GM12878 (cell line): ENCODE results near the gene STEAP3. TPM values are rescaled to one million over a fixed set of nuclear protein-coding genes. Genes with fewer than 3 reads are reported as not detected.

ENCODE experiments used
- ATAC-seq: fragments of 200-7000 bp; cut with Tn5 transposase; 3 replicates; pipeline ENCODE4 v1.9.1; 2020; ENCODE audit warnings: mild to moderate bottlenecking, moderate library complexity
- BruUV-seq: library from RNA; stranded (reverse); fragments of 400-500 nt; replicated peaks from 2 replicates; lab custom pipeline; 2021; lab: Mats Ljungman, UMichigan
- CTCF ChIA-PET: fragments of 300-600 bp; sonication (Branson Sonifier 250); formaldehyde crosslinking; extraction: SDS; loops from one replicate; lab custom pipeline; 2021; ENCODE audit warnings: inconsistent platforms; lab: Yijun Ruan, JAX
- POLR2A ChIA-PET: fragments of 350-600 bp; formaldehyde crosslinking; extraction: SDS; loops from one replicate; lab custom pipeline; 2021; ENCODE audit warnings: inconsistent platforms; lab: Charles Lee
- RAD21 ChIA-PET: fragments of 300-600 bp; sonication (Branson Sonifier 250); formaldehyde crosslinking; loops from one replicate; lab custom pipeline; 2023; ENCODE audit warnings: antibody characterized with exemption; ENCODE audit not compliant: unreplicated experiment; lab: Charles Lee
- SMC1A ChIA-PET: fragments of 300-600 bp; sonication (Branson Sonifier 250); formaldehyde crosslinking; loops from one replicate; lab custom pipeline; 2023; ENCODE audit not compliant: unreplicated experiment, uncharacterized antibody; lab: Charles Lee
- DNase-seq: peaks from one replicate; pipeline ENCODE4 v3.0.0-alpha.2; 2011; ENCODE audit warnings: low read depth, low spot score
- FAIRE-seq: peaks from 3 replicates; lab custom pipeline; 2011; peaks lifted over from hg19 to GRCh38; lab: Jason Lieb, UNC
- H2AFZ ChIP-seq: 2 replicates; pipeline ENCODE4 v1.6.0; 2011; ENCODE audit warnings: low read depth, low read length, control low read depth; ENCODE audit not compliant: control insufficient read depth
- H3K27ac ChIP-seq: 2 replicates; pipeline ENCODE4 v1.5.1; 2011; ENCODE audit warnings: control low read depth; ENCODE audit not compliant: control insufficient read depth, insufficient read depth
- H3K27me3 ChIP-seq, 2 experiments: replicated peaks in 1 of 2; 2 replicates each; pipeline versions ENCODE4 v1.6.0 to v1.6.1; 2011; ENCODE audit warnings: low read length in 1 of 2; ENCODE audit not compliant: control insufficient read depth in 2 of 2, insufficient read depth in 2 of 2
- H3K36me3 ChIP-seq, 2 experiments: 2 replicates each; pipeline ENCODE4 v1.5.1; 2011; ENCODE audit warnings: low read length in 1 of 2; ENCODE audit not compliant: control insufficient read depth in 2 of 2, insufficient read depth in 2 of 2
- H3K4me1 ChIP-seq: 2 replicates; pipeline ENCODE4 v1.6.1; 2011; ENCODE audit warnings: mild to moderate bottlenecking, low read length, moderate library complexity, mixed read lengths; ENCODE audit not compliant: control insufficient read depth, insufficient read depth
- H3K4me2 ChIP-seq: 2 replicates; pipeline ENCODE4 v1.6.0; 2011; ENCODE audit warnings: control low read depth; ENCODE audit not compliant: control insufficient read depth, insufficient read depth
- H3K4me3 ChIP-seq: fragments of 200-600 bp; sonication (generic); 2 replicates; pipeline ENCODE4 v1.5.1; 2016
- H3K79me2 ChIP-seq: 2 replicates; pipeline ENCODE4 v1.6.0; 2011; ENCODE audit warnings: low read length; ENCODE audit not compliant: control insufficient read depth, insufficient read depth
- H3K9ac ChIP-seq: 2 replicates; pipeline ENCODE4 v1.8.0; 2011; ENCODE audit warnings: low read length, control low read depth, mixed read lengths; ENCODE audit not compliant: control insufficient read depth, insufficient read depth
- H3K9me3 ChIP-seq: replicated peaks from 3 replicates; pipeline ENCODE4 v1.5.1; 2011; ENCODE audit warnings: mild to moderate bottlenecking, low read length; ENCODE audit not compliant: control insufficient read depth, insufficient read depth
- H4K20me1 ChIP-seq: 2 replicates; pipeline ENCODE4 v1.6.0; 2011; ENCODE audit not compliant: control insufficient read depth, insufficient read depth
- BCL11A ChIP-seq: IDR thresholded peaks from 2 replicates; pipeline ENCODE4 v1.6.1; 2011; ENCODE audit warnings: low read depth, low read length
- CHD4 ChIP-seq: fragments of 200-600 bp; sonication (generic); IDR thresholded peaks from 2 replicates; pipeline ENCODE4 v1.6.1; 2016; ENCODE audit warnings: mild to moderate bottlenecking
- ESRRA ChIP-seq: IDR thresholded peaks from 2 replicates; pipeline ENCODE4 v1.6.1; 2012; ENCODE audit warnings: mild to moderate bottlenecking, low read length, improper control_type of control experiment
- GABPA ChIP-seq: IDR thresholded peaks from 2 replicates; pipeline ENCODE4 v1.6.1; 2014; ENCODE audit warnings: antibody characterized with exemption, low read depth, mild to moderate bottlenecking, inconsistent platforms
- JUND ChIP-seq: IDR thresholded peaks from 2 replicates; pipeline ENCODE4 v1.6.1; 2012; ENCODE audit warnings: low read depth, mild to moderate bottlenecking, low read length, improper control_type of control experiment, moderate library complexity
- LARP7 ChIP-seq: fragments of 450-650 bp; IDR thresholded peaks from 2 replicates; pipeline ENCODE4 v1.6.1; 2017; ENCODE audit warnings: mild to moderate bottlenecking
- NR2C1 ChIP-seq: fragments of 450-650 bp; IDR thresholded peaks from 2 replicates; pipeline ENCODE4 v1.6.1; 2017; ENCODE audit warnings: antibody characterized with exemption, mild to moderate bottlenecking, moderate library complexity
- PAX8 ChIP-seq: fragments of 450-650 bp; IDR thresholded peaks from 2 replicates; pipeline ENCODE4 v1.6.1; 2017; ENCODE audit warnings: mild to moderate bottlenecking, moderate library complexity
- RCOR1 ChIP-seq: conservative IDR thresholded peaks from 2 replicates; pipeline ENCODE4 v1.6.1; 2012; ENCODE audit warnings: low read depth, low read length, improper control_type of control experiment
- SIX5 ChIP-seq: IDR thresholded peaks from 2 replicates; pipeline ENCODE4 v1.6.1; 2011; ENCODE audit warnings: mild to moderate bottlenecking, low read depth, low read length, moderate library complexity; ENCODE audit not compliant: severe bottlenecking
- SMAD5 ChIP-seq: IDR thresholded peaks from 2 replicates; pipeline ENCODE4 v1.6.1; 2016; ENCODE audit warnings: antibody characterized with exemption, low read depth
- STAT3 ChIP-seq: IDR thresholded peaks from 2 replicates; pipeline ENCODE4 v1.6.1; 2011; ENCODE audit warnings: low read depth, low read length, improper control_type of control experiment
- SUZ12 ChIP-seq: fragments of 200-600 bp; sonication (generic); IDR thresholded peaks from one replicate; pipeline ENCODE4 v1.6.1; 2018; ENCODE audit warnings: antibody characterized with exemption, mild to moderate bottlenecking; ENCODE audit not compliant: unreplicated experiment
- YBX1 ChIP-seq: fragments of 450-650 bp; IDR thresholded peaks from 2 replicates; pipeline ENCODE4 v1.6.1; 2016; ENCODE audit warnings: antibody characterized with exemption
- WGBS: methylation state at CpG from one replicate; pipeline ENCODE4 v1.1.6; 2016; ENCODE audit warnings: low lambda C conversion rate; ENCODE audit not compliant: insufficient replicate concordance, insufficient coverage; ENCODE audit errors: missing lambda C conversion rate; 5-methylcytosine and 5-hydroxymethylcytosine counted together
- in situ Hi-C: fragments of 300-500 bp; cut with MboI; formaldehyde crosslinking; loops from 9 replicates; pipeline ENCODE4 v1.14.3; 2018; ENCODE audit warnings: mixed read lengths
- intact Hi-C: fragments of 100-400 bp; cut with micrococcal nuclease; formaldehyde crosslinking; loops from one replicate; pipeline ENCODE4 v1.14.2; 2022; ENCODE audit not compliant: unreplicated experiment
- polyA plus RNA-seq, 11 experiments: library from polyadenylated mRNA; depleted of rRNA in 4 of 11; unstranded in 6 of 11; stranded (reverse) in 5 of 11; fragments of >200 nt; fragmentation: Nextera tagmentation in 4 of 11; fragmentation: Illumina TruSeq in 1 of 11; extraction: Ambion mirVana in 4 of 11; extraction: Trizol in 1 of 11; gene quantifications; 1 replicate in 1 of 11; 2 replicates in 10 of 11; pipeline versions ENCODE4 v1.2.1 to v1.2.3, GENCODE V29; 2011 to 2016; ENCODE audit warnings: inconsistent platforms in 2 of 11, missing spikeins in 2 of 11, low read depth in 1 of 11
- total RNA-seq, 4 experiments: library from RNA; depleted of rRNA in 3 of 4; stranded (reverse); fragments of >200 nt in 3 of 4; fragmentation: Illumina TruSeq in 1 of 4; extraction: Trizol in 1 of 4; gene quantifications; 2 replicates each; pipeline versions ENCODE4 v1.2.1 to v1.2.3, GENCODE V29; 2013 to 2021
- TF ChIP-seq, protein P1 (sequence below): fragments of 450-650 bp; IDR thresholded peaks from 2 replicates; pipeline ENCODE4 v1.6.1; 2014; ENCODE audit warnings: mild to moderate bottlenecking

The STEAP3 gene
- total and polyA plus RNA-seq, 10 of the 15 experiments (the other 5 are each of a cell fraction or from before 2014, with no cell fraction given), result 0.42 to 8.3 (median 4.8) TPM

DNA sequence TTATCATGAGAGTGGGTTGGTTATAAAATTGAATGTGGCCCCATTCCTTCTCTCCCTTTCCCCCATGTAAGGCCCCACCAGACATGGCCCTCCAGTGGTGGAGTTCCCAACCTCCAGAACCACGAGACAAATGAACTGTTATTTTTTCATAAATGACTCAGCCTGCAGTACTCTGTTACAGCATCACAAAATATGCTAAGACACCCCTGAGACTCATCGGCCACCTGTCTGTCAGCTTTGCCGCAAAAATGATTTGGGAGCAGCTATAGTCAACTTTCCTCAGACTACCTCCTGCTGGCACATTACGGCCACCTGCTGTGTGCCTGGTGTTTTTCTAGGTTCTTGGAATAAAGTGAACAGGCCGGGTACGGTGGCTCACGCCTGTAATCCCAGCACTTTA, 43.6 kb upstream of the STEAP3 start:
- no peaks in the 10 kb centered on the region for H4K20me1 ChIP-seq
- POLR2A ChIA-PET, result no interaction called here
- no TSS peak for BruUV-seq
- SMC1A ChIA-PET, result no interaction called here
- no peak overlapping the region for H2AFZ ChIP-seq
- no peaks in the 10 kb centered on the region for H3K4me1 ChIP-seq
- H3K27me3 ChIP-seq, result no peaks in the 10 kb centered on the region; a peak in 1 of 4 replicates
- no peak for DNase-seq
- no peak overlapping the region for H3K27ac ChIP-seq
- TF ChIP-seq CHD4, result no peak
- TF ChIP-seq ESRRA, result no peak
- no peak for TF ChIP-seq GABPA
- no peak for TF ChIP-seq SMAD5
- no peak for TF ChIP-seq PAX8
- no peak for TF ChIP-seq SUZ12
- TF ChIP-seq LARP7, result no peak
- TF ChIP-seq NR2C1, result no peak
- TF ChIP-seq SIX5, result no peak
- no peak for TF ChIP-seq STAT3
- TF ChIP-seq BCL11A, result no peak
- no peak for TF ChIP-seq YBX1
- TF ChIP-seq, protein P1, sequence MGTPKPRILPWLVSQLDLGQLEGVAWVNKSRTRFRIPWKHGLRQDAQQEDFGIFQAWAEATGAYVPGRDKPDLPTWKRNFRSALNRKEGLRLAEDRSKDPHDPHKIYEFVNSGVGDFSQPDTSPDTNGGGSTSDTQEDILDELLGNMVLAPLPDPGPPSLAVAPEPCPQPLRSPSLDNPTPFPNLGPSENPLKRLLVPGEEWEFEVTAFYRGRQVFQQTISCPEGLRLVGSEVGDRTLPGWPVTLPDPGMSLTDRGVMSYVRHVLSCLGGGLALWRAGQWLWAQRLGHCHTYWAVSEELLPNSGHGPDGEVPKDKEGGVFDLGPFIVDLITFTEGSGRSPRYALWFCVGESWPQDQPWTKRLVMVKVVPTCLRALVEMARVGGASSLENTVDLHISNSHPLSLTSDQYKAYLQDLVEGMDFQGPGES, result no peak
- no peak for TF ChIP-seq RCOR1
- no peak for TF ChIP-seq JUND
- intact Hi-C loops (no loop called here), in situ Hi-C loops (loop anchor here (5.0 kb wide), 1 partner anchor 298 kb away; no protein-coding TSS in a partner anchor)
- no peak for ATAC-seq
- no peak overlapping the region for H3K9ac ChIP-seq
- H3K9me3 ChIP-seq, result no peaks in the 10 kb centered on the region
- no peak overlapping the region for H3K4me2 ChIP-seq
- RAD21 ChIA-PET, result no interaction called here
- CTCF ChIA-PET, result interaction anchor here (1.0 kb wide), 2 partner anchors 10 to 298 kb away, joined by 3 read pairs; no protein-coding TSS in a partner anchor
- no peak overlapping the region for H3K4me3 ChIP-seq
- no peaks in the 10 kb centered on the region for H3K36me3 ChIP-seq
- H3K79me2 ChIP-seq, result no peaks in the 10 kb centered on the region
- WGBS, result 28% methylated on average over 7 of the region's 7 CpGs
- FAIRE-seq, result no peak
